HG02678 (cell line): ENCODE data around the gene PCNT.
"Not testable (repeated sequence)": the region's sequence is repeated elsewhere in the genome, so short reads cannot be mapped to it uniquely, and the experiment has no call there.

ENCODE experiments used
- ATAC-seq: cut with Tn5 transposase; IDR thresholded peaks from one replicate; pipeline ENCODE4 v1.9.1; 2021; ENCODE audit warnings: mild to moderate bottlenecking, moderate library complexity; ENCODE audit not compliant: unreplicated experiment

PCNT gene

GRCh38 chr21:46307625-46308024 lies 16.3 kb upstream of the PCNT start:
- ATAC-seq, result no peak

GRCh38 chr21:46308431-46308830 lies 15.5 kb upstream of the PCNT start:
- no peak for ATAC-seq

GRCh38 chr21:46310260-46310659 lies 13.7 kb upstream of the PCNT start:
- not testable (repeated sequence) for ATAC-seq

GRCh38 chr21:46311568-46311967 lies 12.4 kb upstream of the PCNT start:
- no peak for ATAC-seq

- ATAC-seq, result no peak
These were observed 11.0 kb upstream of the PCNT start for GRCh38 chr21:46312949-46313348.

GRCh38 chr21:46314441-46315020 lies 9.4 kb upstream of the PCNT start:
- no peak for ATAC-seq

GRCh38 chr21:46316708-46317324 lies 7.1 kb upstream of the PCNT start:
- ATAC-seq, result no peak

GRCh38 chr21:46317710-46318463 lies 6.1 kb upstream of the PCNT start:
- no peak for ATAC-seq

GRCh38 chr21:46318464-46318845 lies 5.5 kb upstream of the PCNT start:
- ATAC-seq, result no peak

GRCh38 chr21:46319186-46319585 lies 4.8 kb upstream of the PCNT start:
- ATAC-seq, result no peak

GRCh38 chr21:46320331-46320801 lies 3.6 kb upstream of the PCNT start:
- ATAC-seq, result no peak

GRCh38 chr21:46322351-46323226 lies 1.4 kb upstream of the PCNT start:
- ATAC-seq, result no peak

- no peak for ATAC-seq
These were observed 688 bp upstream of the PCNT start for GRCh38 chr21:46323227-46323709.

- peak; percentile 57 for ATAC-seq
These were observed 575 bp downstream of the PCNT start for GRCh38 chr21:46324390-46325072.

- no peak for ATAC-seq
These were observed 1.3 kb downstream of the PCNT start for GRCh38 chr21:46325073-46325912.

GRCh38 chr21:46326110-46326703 lies 2.3 kb downstream of the PCNT start:
- no peak for ATAC-seq

- ATAC-seq, result no peak
These were observed 3.8 kb downstream of the PCNT start for GRCh38 chr21:46327711-46328110.

GRCh38 chr21:46328151-46328550 lies 4.2 kb downstream of the PCNT start:
- ATAC-seq, result no peak

GRCh38 chr21:46329796-46330195 lies 5.8 kb downstream of the PCNT start:
- ATAC-seq, result no peak
